CD1c-positive myeloid dendritic cell (primary cell): ENCODE results near the gene IZUMO4.
"Not testable (repeated sequence)": the region's sequence is repeated elsewhere in the genome, so short reads cannot be mapped to it uniquely, and the experiment has no call there.

Source experiments
- DNase-seq: peaks from one replicate; pipeline ENCODE4 v3.0.0-alpha.2; 2016; ENCODE audit errors: extremely low spot score

The IZUMO4 gene

DNA sequence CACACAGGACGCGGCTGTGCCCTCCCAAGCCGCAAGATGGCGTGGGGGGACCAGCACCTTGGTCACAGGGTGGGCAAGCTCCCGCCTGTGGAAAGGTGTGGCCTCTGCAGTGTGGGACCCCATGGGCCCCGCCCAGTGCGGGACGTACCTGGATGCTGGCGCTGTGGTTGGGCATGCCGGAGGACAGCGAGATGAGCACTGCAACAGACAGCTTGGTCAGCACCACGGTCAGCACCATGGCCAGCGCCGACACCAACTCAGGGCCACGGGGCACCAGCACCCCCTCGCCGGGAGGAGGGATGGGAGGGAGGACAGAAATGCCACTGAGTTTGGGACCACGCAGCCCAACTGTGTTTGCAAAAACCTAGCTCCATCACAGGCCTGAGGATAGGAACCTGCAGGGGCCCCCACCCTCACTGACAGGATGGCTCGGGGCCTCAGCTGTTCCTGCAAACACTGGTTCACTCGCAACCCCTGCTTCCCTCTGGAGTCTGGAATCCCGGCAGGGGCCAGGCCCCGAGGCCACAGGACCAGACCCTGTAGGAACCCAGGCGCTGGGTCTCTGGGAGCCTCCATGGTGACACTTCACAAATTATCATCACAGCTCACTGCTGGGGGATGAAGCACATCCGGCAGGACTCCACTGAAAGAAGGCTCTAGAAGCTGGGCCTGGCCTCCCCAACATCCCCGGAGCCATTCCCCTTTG lies 27.1 kb downstream of the IZUMO4 start:
- no peak for DNase-seq

DNA sequence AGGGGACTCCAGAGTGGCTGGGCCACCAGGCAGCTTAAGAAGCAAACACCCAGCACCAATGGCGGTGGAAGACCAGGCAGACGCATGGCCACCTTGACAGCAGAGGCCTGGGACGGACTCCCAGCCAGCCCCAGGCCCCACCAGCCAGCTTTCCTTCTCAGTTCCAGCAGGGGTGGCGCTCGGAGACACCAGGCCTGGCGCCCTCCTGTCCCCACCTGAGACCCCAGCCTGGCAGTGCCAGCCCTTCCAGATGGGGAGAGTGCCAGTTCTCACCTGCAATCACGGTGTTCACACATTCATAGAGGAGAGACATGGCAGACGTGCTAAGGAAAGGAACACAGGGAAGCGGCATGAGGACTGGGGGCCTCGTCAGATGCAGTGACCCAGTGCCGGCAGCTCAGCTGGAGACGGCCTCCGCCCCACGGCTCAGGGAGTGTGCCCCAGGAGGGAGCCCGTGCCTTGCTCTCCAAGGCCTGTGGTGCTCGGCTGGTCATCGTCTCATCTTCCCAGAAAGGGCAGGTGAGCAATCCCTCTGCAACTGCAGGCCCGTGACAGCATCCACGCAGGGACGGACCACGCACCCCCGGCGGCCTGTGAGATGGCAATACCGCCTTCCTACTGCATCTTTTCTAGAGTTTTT lies 30.3 kb downstream of the IZUMO4 start:
- DNase-seq: no peak

GRCh38 chr19:2127758-2128157 lies 31.0 kb downstream of the IZUMO4 start:
- DNase-seq: no peak

DNA sequence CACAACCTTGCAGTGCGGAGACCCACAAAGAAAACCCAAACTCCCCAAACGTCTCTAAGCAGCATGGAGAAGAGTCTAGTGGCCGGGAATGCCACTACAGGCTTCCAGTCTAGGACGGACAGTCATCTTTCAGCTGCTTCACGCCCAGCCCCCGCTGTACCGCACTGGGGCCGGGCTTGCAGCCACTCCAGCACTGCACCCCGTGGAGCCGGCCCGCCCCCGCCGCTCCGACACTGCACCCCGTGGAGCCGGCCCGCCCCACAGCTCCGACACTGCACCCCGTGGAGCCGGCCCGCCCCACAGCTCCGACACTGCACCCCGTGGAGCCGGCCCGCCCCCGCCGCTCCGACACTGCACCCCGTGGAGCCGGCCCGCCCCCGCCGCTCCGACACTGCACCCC lies 31.5 kb downstream of the IZUMO4 start:
- DNase-seq: not testable (repeated sequence)

GRCh38 chr19:2129022-2129421 lies 32.3 kb downstream of the IZUMO4 start:
- DNase-seq: no peak

DNA sequence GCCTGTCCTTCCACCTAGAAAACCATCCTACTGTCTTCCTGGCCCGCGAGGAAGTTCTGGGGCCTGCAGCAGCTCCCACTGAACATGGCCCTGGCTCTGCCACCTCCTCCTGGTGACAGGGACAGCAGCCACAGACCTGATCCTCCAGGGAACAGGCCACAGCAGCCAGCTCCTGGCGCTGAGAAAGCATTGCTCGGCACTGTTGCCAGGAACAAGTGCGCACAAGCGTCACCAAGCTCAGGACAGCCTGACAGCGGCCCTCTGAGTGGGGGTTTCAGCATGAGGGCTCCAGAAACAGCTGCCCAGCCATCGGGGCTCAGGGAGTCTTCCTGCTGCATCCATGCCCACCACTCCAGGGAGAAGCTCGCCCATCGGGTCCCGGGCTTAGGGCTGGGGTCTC lies 32.8 kb downstream of the IZUMO4 start:
- no peak for DNase-seq

- no peak for DNase-seq
Measured at GRCh38 chr19:2129892-2130770, 33.4 kb downstream of the IZUMO4 start.

- not testable (repeated sequence) for DNase-seq
Measured at GRCh38 chr19:2131012-2131975, 34.6 kb downstream of the IZUMO4 start.

DNA sequence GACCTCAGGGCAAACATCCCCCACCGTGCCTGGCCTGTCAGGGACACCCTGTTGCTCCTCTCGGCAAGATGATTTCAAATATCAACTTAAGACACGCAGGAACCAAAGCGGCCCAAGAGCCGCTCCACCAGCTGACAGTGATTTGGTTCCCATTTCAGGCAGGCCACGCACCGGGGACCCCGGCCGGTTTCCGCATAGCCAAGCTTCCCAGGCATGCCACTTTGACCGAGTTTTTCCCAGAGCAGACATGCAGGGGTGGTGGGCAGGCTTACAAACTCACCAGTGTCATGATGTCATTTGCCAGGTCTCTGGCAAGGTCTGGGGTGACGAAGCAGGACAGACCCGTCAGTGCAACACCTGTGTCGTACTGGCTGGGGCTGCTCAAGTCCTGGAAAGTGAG lies 35.5 kb downstream of the IZUMO4 start:
- no peak for DNase-seq

DNA sequence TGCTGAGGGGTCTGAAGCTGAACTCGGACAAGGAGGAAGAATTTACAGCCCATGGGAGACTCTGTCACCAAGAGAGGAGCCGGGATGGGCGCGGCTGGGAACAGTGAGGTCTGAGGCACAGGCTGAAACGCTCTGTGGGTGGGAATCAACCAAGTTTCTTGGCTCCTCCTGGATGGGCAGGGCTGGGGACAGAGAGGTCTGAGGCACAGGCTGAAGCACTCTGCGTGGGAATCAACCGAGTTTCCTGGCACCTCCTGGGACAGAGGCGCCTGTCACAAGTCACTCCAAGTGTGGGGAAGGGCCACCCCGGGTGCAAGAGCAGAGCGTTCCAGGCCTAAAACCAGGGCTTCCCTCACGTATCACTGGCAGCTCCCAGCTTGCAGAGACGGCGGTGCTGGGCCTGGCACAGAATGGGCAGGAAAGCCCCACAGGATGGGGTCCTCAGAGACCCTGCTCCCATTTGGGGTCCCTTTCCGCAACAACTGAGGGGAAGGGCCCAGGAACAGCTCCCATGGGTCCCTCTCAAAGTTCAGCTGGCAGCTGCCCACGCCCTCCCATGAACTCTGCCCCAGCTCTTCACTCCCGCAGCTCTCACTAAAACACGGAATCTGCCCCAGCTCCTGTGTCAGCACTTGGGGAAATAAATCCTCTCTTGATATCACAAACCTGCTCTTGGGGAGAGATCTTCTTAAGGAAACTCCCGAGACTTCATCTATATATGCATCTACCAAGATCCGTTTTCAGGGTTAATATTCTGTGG lies 36.2 kb downstream of the IZUMO4 start:
- DNase-seq: no peak

DNA sequence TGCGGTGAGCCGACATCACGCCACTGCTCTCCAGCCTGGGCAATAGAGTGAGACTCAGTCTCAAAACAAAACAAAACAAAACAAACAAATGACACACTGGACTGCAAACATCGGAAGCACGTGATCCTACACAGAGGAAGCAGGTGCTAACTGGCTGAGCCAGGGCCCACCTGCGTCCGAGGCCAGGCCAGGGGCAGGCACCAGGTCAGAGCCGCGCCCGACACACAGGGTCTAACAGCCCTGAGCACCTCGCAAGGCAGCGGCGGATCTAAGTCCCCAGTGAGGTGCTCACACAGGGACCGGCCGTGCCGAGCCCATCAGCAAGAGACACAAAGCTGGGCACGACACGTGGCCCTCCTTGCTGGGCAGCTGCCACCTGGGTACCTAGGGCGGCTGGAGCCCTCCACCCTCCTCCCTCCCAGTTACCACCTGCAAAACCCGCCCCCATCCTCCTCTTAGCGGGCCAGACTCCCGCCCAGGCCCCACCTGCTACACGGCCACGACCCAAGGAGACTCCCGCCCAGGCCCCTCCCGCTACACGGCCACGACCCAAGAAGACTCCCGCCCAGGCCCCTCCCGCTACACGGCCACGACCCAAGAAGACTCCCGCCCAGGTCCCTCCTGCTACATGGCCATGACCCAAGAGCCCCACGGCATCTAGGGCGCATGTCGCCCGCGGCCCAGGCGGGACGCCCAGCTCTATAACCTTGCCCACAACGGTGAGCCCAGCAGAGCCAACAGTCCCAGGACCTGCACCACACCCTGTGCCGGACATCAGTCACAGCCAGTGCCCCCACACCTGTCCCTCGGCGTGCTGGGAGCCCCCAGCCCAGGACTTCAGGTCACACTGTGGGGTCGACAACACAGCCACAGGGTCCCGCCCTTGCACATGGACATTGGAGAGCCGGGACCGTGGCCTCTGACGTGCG lies 39.0 kb downstream of the IZUMO4 start:
- DNase-seq: no peak

DNA sequence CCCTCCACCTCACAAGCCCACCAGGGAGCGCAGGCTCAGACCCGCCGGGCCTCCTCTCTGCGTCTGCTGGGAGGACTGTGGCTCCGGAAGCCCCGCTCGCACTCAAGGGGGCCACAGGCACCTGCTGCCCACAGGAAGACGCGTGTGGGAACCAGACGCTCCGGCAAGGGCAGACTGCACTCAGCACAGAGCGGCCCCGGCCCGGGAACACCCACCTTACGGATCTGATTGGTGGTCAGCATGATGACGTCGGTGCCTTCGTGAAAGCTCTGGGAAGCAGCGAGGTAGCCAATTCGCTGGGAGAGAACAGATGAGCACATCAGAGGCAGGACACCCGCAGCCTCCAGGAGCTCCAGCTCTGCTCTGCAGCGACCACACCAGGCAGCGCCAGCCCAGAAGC lies 40.1 kb downstream of the IZUMO4 start:
- DNase-seq: no peak

DNA sequence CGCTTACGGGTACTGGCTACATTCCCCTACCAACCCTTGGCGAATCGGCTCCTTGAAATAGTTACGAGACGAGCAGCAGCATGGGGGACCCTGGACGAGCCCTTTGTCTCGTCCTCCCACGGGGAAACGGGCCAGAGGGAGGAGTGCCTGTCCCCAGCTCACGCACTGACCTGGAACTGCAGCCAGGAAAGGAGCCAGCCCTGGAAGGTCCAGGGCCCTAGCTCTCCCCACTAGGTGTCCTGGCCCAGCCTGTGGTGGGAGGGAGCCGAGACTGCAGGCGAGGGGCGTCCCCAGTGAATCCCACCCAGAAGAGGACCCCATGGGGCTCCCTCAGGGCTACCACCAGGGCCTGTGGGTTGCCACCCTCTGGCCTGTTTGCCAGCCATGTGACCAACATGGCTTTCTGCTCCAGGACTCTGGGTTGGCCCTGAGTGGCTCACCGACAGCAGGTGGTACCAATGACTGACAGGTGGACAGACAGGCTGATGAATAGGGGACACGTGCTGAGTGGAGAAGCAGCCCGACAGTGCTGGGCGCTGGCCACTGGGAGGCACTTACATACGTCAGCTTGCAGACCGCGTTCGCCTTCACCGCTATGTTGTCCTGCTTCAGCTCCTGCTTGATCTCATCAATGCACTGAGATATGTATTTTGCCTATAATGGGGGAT lies 41.5 kb downstream of the IZUMO4 start:
- no peak for DNase-seq

DNA sequence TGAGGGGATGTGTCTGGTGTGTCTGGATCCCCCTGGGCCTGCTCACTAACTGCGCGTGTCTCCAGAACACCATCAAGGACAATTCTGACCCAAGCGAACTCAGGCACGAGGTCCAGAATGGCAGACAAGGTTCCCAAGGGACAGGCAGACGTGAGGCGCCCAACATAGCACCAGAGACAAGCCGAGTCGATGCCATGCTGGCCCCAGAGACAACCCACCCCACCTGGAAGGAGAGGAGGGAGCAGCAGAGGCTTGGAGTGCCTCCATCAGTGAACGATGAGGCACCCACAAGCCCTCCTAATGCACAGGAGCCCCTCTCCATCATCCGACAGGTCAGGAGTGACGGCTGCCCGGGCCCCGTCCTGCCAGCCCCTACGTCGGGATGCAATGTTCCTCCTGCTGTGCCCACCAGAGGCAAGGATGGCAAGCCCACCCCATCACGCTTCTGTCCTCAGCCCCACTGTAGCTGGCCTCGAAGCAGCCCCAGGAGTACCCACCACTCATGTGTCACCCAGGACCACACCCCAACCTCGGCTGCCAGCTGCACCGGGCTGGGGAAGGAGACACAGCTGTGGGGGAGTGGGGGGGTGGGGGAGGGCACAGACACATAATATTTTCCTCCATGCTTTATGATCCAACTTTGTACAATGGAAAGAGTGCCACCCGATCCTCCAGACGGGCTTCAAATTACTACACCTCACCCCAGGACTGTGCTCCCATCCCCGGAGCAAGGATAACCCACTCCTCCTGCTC lies 42.8 kb downstream of the IZUMO4 start:
- DNase-seq: no peak

- no peak for DNase-seq
Measured at GRCh38 chr19:2140138-2140569, 43.4 kb downstream of the IZUMO4 start.

DNA sequence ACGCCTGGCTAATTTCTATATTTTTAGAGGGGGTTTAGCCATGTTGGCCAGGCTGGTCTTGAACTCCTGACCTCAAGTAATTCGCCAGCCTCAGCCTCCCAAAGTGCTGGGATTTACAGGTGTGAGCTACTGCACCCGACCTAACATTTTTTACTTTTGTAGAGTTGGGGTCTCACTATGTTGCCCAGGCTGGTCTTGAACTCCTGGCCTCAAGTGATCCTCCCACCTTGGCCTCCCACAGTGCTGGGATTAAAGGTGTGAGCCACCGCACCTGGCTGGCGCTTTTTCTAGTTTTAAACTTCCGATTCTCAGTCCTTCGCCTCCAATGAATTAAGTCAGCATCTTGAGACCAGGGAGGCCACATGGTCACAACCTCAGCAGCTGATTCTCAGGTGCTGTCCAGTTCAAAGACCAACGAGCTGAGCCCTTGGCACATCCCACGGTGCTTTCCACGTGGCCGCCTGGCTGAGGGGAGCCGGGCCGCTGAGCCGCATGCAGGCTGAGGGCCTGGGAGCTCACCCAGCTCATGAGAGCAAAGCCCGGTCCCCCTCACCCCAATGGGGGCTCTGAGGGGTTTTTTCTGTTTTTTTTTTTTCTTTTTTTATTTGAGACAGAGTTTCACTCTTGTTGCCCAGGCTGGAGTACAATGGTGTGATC lies 45.6 kb downstream of the IZUMO4 start:
- DNase-seq: no peak

GRCh38 chr19:2144190-2144589 lies 47.5 kb downstream of the IZUMO4 start:
- no peak for DNase-seq

DNA sequence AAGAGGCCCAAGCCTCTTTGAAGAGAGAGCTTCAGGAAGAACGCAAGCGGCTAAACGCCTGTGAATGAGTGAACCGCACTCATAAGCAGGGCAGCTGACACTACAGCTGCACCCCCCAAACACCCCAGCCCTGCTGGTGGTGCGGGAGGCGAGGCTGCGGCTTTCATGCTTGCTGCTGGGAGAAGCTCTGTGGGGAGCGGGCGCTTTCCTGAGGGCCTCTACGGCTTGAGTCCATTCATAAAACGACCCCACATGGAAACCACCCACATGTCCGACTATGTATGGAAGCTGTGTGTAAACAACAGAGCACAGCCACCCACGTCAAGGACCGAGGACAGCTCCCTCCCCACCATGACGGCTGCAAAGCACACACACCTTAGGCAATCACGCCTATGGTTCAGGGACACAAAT lies 49.1 kb downstream of the IZUMO4 start:
- no peak for DNase-seq
